Measurements from ENCODE around the gene SLC30A2. TPM values are rescaled to one million over a fixed set of nuclear protein-coding genes. Genes with fewer than 3 reads are reported as not detected.

The SLC30A2 gene
- total RNA-seq, 1 donor from 2014 or later = 0.17 TPM

- H3K4me1 Mint-ChIP-seq (ENCODE audit: low read depth) = peaks cover 22% of the 10 kb centered on the region
- no peaks in the 10 kb centered on the region for H3K36me3 Mint-ChIP-seq (ENCODE audit: insufficient read depth)
These were observed 31.6 kb upstream of the SLC30A2 start for GRCh38 chr1:26077524-26077923.

GRCh38 chr1:26075421-26076144, 29.7 kb upstream of the SLC30A2 start:
- H3K9me3 Mint-ChIP-seq (ENCODE audit: low read depth) = no peaks in the 10 kb centered on the region
- peaks cover 9% of the 10 kb centered on the region for H3K27me3 Mint-ChIP-seq
- H3K36me3 Mint-ChIP-seq (ENCODE audit: insufficient read depth) = no peaks in the 10 kb centered on the region
- H3K27ac Mint-ChIP-seq = no peak overlapping the region
- no peak overlapping the region for H3K4me3 Mint-ChIP-seq (ENCODE audit: low read depth)
- no peak for DNase-seq (ENCODE audit: low spot score, unreplicated experiment)
- TF ChIP-seq CTCF (IDR thresholded peaks at IDR 0.05; ENCODE audit: unreplicated experiment) = no peak
- peaks cover 19% of the 10 kb centered on the region for H3K4me1 Mint-ChIP-seq (ENCODE audit: low read depth)

More at GRCh38 chr1:26077524-26077923, 31.6 kb upstream of the SLC30A2 start:
- Mint-ChIP-seq H3K27me3 (no peaks in the 10 kb centered on the region), H3K27ac (no peak overlapping the region), H3K4me3 (ENCODE audit: low read depth) (no peak overlapping the region), H3K9me3 (ENCODE audit: low read depth) (no peaks in the 10 kb centered on the region)
- DNase-seq (ENCODE audit: low spot score, unreplicated experiment) = no peak
- TF ChIP-seq CTCF (IDR thresholded peaks at IDR 0.05; ENCODE audit: unreplicated experiment) = no peak

- no peak for TF ChIP-seq CTCF (IDR thresholded peaks at IDR 0.05; ENCODE audit: unreplicated experiment)
- Mint-ChIP-seq H3K36me3 (ENCODE audit: insufficient read depth) (no peaks in the 10 kb centered on the region), H3K4me1 (ENCODE audit: low read depth) (peaks cover 3% of the 10 kb centered on the region), H3K4me3 (ENCODE audit: low read depth) (no peak overlapping the region), H3K27me3 (peaks cover 11% of the 10 kb centered on the region), H3K27ac (no peak overlapping the region), H3K9me3 (ENCODE audit: low read depth) (no peaks in the 10 kb centered on the region)
- no peak for DNase-seq (ENCODE audit: low spot score, unreplicated experiment)
These were observed 26.4 kb upstream of the SLC30A2 start for GRCh38 chr1:26072305-26072704.

GRCh38 chr1:26070963-26071342, 25.0 kb upstream of the SLC30A2 start:
- no peaks in the 10 kb centered on the region for H3K36me3 Mint-ChIP-seq (ENCODE audit: insufficient read depth)

More at GRCh38 chr1:26070963-26071342, 25.0 kb upstream of the SLC30A2 start:
- DNase-seq (ENCODE audit: low spot score, unreplicated experiment) = no peak
- Mint-ChIP-seq H3K4me1 (ENCODE audit: low read depth) (peaks cover 15% of the 10 kb centered on the region), H3K9me3 (ENCODE audit: low read depth) (no peaks in the 10 kb centered on the region), H3K27me3 (peaks cover 11% of the 10 kb centered on the region), H3K4me3 (ENCODE audit: low read depth) (no peak overlapping the region), H3K27ac (no peak overlapping the region)
- TF ChIP-seq CTCF (IDR thresholded peaks at IDR 0.05; ENCODE audit: unreplicated experiment) = no peak
